Cardiac fibroblast (primary cell): ENCODE data around the gene EPHB2.
A peak's percentile ranks its signal among the peaks of the same experiment; 100 is the strongest.

Experiments
- DNase-seq, 2 donors: peaks; one replicate each; pipeline versions ENCODE4 v3.0.0 to v3.0.0-alpha.2; 2010; ENCODE audit warnings: low read depth in 2 of 2
- H3K4me3 ChIP-seq, 2 donors: replicated peaks in 1 of 2; 1 replicate in 1 of 2; 2 replicates in 1 of 2; pipeline ENCODE4 v1.5.1; 2011; ENCODE audit warnings: low read depth in 2 of 2, low read length in 2 of 2, mild to moderate bottlenecking in 2 of 2, moderate library complexity in 1 of 2
- CTCF ChIP-seq: IDR thresholded peaks from one replicate; pipeline ENCODE4 v1.5.1; 2011; ENCODE audit warnings: low read depth, mild to moderate bottlenecking, low read length, inconsistent platforms

Gene EPHB2

GRCh38 chr1:22775478-22775877, 64.8 kb downstream of the EPHB2 start:
- TF ChIP-seq CTCF = no peak
- no peak for DNase-seq
- H3K4me3 ChIP-seq = no peak overlapping the region

GRCh38 chr1:22776035-22776613, 65.5 kb downstream of the EPHB2 start:
- no peak overlapping the region for H3K4me3 ChIP-seq
- no peak for DNase-seq
- no peak for TF ChIP-seq CTCF

GRCh38 chr1:22777388-22778057, 66.9 kb downstream of the EPHB2 start:
- no peak for TF ChIP-seq CTCF
- H3K4me3 ChIP-seq = no peak overlapping the region
- no peak for DNase-seq

GRCh38 chr1:22778408-22778807, 67.8 kb downstream of the EPHB2 start:
- no peak for DNase-seq
- no peak for TF ChIP-seq CTCF
- H3K4me3 ChIP-seq = no peak overlapping the region

GRCh38 chr1:22778862-22779520, 68.4 kb downstream of the EPHB2 start:
- no peak for TF ChIP-seq CTCF
- no peak overlapping the region for H3K4me3 ChIP-seq
- DNase-seq = peak in 1 of 2 donors; percentile 56

- no peak overlapping the region for H3K4me3 ChIP-seq
- TF ChIP-seq CTCF = no peak
- DNase-seq = peak in 1 of 2 donors; percentile 33
Observed at GRCh38 chr1:22780696-22781095, 70.1 kb downstream of the EPHB2 start.
